GM19463 (cell line): ENCODE data around the gene AP3M1.
"Not testable (repeated sequence)": the region's sequence is repeated elsewhere in the genome, so short reads cannot be mapped to it uniquely, and the experiment has no call there.

Experiments
- ATAC-seq: cut with Tn5 transposase; IDR thresholded peaks from one replicate; pipeline ENCODE4 v1.9.1; 2021; ENCODE audit warnings: mild to moderate bottlenecking, moderate library complexity; ENCODE audit not compliant: unreplicated experiment

The AP3M1 gene

DNA sequence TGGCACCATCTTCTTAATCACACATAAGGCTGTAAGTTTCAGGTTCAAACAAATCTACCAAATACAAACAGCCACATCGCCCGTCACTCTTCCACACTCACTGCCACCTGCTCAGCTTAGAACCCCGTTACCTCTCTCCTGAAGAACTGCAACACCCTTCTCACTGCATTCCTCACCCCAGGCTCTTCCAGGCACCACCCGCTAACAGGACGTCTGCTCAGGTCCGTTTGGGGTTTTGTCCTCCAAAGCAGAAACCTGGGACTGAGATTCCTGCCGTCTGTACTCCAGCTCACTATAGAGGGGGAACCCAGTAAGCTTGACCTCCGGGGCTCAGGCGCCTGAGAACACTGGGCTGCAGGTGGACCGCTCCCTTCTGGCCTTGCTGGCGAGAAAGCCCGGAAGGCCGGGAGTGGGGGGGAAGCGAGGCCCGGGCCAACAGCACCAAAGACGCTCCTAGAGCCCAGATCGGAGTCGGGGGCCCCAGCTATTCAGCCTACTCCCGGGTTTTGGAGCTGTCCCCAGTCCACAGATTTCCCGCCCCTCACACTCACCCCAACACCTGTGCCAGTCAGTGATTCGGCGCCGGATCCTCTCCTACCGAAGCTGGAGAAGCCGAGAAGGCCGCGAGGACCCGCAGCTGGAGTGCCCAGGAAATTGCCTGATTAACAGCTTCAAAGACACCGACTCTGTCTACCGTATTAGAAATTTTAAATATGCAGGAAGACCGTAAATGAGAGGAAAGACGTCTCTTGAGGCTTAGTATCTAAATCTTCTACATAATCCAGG is at the start of gene AP3M1:
AP3M1 (minus strand) TSS at position 625 of the 786 bp plus-strand sequence. CDS start 12,449 bp downstream, outside the sequence.
- ATAC-seq: peak; percentile 29

- no peak for ATAC-seq
These were observed 48.7 kb upstream of the AP3M1 start for GRCh38 chr10:74199315-74199714.

DNA sequence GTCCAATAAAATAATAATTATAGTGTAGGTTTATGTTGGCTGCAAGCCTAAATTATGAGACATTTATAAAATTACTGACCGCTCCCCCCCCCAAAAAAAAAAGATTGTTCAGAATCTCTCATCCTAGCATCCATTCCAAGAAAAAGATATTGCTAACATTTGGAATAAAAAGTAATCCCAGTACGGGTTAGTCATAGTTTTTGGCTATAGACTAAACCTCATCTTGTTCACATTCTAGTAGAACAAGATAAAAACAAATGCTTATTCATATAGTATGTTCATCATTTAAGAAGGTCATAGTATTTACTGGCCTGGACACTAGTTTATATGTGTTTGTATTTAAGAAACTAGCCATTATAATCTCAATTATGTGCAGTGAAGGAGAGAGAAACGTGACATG is 44.4 kb upstream of the AP3M1 start:
- ATAC-seq: no peak

DNA sequence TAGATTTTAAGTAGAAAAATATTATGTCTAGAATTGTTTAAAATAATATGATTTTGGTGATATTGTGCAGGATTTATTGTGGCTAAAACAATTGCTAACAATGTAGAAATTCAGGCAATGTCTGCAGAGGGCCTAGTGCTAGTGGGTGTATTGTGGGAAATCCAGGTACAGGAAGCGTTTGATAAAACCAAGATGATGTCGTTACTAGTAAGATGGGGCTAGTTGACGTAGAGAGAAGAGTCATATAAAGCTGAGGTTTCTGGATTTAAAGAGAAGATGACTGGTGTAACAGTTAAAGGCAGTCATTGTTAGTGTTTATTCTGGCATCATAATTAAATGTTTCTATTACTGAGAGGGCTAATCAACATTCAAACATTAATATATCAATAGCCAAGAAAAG is 43.9 kb upstream of the AP3M1 start:
- no peak for ATAC-seq

- no peak for ATAC-seq
These were observed 39.9 kb upstream of the AP3M1 start for GRCh38 chr10:74190494-74190893.

- ATAC-seq: peak; percentile 76
These were observed 39.4 kb upstream of the AP3M1 start for GRCh38 chr10:74189999-74190421.

GRCh38 chr10:74188617-74189016 is 38.0 kb upstream of the AP3M1 start:
- ATAC-seq: not testable (repeated sequence)

- ATAC-seq: no peak
These were observed 36.6 kb upstream of the AP3M1 start for GRCh38 chr10:74187237-74187636.

DNA sequence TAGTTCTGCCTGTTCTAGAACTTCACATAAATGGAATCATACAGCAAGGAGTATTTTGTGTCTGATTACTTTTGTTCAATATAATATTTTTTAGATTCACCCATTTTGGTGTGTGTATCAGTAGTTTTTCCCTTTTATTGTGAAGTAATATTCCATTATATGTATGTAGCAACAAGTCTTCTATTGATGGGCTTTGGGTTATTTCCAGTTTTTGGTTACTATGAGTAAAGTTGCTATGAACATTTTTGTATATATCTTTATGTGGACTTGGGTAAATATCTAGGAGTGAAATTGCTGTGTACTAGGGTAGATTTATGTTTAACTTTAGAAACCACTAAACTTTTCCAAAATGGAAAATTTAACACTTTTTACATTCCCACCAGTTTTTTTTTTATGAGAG is 36.0 kb upstream of the AP3M1 start:
- no peak for ATAC-seq

DNA sequence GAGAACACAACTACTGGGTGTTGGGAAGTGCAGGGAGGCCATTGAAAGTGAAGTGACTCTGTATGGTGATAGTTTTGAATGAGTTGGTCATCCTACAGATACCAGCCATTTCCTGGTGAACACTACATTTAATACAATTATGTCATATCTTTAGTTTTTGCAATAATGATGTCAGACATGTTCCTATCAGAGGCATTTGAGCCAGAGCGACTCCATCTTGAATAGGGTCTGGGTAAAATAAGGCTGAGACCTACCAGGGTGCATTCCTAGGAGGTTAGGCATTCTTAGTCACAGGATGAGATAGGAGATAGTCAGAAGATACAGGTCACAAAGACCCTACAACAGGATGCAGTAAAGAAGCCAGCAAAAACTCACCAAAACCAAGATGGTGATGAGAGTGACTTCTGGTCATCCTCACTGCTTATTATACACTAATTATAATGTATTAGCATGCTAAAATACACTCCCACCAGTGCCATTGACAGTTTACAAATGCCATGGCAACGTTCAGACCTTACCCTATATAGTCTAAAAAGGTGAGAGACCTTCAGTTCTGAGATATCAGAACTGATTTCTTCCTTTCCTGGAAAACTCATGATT is 28.6 kb upstream of the AP3M1 start:
- ATAC-seq: no peak

GRCh38 chr10:74178042-74178791 is 27.6 kb upstream of the AP3M1 start:
- no peak for ATAC-seq

DNA sequence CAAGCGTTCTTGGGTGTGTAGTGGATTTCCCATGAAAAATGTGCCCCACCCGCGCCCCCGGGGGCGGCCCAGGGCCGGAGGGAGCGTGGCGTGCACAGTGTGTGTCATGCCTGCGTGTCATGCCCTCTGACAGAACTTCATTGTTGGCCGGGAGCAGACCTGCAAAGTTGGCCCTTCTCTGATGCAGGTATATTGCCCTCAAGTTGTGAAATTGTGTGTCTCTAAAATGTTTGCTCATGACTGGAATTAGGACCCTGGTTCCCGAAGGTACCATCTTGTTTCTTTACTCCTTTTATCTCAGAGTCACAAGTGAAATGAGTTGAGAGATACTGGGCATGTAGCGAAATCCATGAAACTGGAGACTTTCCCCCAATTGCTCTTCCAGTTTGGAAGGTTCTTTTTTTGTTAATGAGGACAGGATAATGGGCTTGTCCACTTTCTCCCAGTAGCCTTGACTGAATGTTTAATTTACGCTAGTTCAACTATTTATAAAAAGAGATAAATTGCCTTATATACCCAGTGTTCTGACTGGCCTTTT is 26.6 kb upstream of the AP3M1 start:
- no peak for ATAC-seq

DNA sequence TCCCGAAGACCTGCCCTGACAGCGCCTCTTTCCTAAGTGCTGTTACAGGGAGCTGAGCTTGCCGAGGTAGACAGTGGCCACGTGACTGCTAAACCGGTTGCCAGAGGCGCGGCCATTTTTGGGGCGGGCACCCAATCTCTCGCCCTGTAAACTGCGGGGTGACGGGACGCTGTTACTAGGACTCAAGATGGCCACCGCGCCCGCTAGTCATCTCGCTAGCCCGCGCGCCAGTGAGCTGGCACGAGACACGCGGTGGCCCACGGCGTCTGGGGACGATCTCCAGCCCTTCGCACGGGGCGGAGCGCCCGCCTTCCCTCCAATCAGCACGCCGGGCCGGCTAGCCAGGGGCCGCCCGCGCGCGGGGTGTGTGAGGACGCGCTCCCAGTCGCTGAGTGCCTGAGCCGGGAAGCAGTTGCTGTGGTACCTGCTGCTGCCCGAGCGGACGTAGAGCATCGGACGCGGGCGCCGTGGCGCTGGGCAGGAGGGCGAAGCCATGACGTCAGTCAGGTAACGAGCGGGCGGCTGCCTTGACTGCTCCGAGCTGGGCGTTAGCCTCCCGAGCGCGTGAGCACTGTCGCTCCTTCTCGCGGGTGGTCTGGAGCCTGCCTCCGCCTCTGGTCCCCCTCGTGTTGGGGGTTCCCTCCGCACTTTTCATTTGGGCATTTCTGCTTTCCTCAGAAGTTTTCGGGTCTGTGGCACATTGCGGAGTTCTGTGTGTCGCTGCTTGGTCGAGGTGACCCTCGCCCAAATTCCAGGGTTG is 25.9 kb upstream of the AP3M1 start:
- ATAC-seq: peak; percentile 91

DNA sequence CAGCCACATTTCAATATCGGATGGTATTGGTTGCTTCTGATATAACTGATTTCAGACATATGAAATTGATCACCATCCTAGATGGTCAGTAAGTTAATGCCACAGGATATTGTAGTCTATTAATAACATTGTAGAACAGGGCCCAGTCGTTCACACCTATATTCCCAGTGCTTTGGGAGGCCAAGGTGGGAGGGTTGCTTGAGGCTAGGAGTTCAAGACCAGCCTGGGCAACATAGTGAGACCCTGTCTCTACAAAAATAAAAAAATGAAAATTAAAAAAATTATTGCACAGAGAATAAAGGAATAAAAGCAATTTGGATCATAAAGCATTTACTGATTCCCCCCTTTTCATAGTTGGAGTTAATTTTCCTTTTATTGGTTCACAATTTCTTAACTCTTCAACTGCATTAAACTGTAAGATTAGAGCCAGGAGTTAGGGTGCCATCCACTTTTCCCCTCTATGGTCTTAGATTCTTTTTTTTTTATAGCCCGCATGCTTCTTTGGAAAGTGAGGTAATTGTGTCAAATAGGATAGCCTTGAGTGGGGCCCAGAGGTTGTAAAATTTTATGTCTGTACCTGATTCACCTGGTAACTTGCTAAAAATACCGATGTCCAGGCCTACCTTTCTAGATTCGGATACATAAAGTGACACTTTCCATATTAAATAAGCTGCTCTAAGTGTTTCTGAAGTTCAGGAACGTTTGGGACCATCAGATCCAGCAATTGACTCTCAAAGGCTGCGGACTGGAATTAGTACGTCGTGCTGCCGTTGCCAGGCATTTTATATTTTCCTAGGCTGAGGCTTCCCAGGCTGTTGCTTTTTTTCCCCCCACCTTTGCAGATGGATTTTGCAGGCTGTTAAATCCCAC is 25.1 kb upstream of the AP3M1 start:
- no peak for ATAC-seq

- ATAC-seq: no peak
These were observed 23.9 kb upstream of the AP3M1 start for GRCh38 chr10:74174521-74174920.

DNA sequence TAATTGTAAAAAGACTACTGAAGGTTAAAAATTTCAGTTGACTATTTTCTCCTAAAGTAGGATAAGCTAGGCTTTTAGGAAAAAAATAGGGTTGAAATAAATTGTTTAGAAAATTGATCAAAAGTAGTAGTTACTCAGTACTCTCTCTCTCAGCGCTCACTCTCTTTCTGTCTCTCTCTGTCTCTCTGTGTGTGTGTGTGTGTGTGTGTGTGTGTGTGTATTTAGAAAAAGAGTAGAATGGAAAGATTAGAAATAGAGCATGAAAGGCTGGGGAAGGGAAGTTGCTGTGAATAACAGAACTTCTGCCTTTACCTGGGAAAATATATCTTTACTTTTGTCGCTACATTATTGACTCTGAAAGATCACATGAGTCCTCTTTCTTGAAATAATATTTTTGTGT is 21.0 kb upstream of the AP3M1 start:
- ATAC-seq: no peak

DNA sequence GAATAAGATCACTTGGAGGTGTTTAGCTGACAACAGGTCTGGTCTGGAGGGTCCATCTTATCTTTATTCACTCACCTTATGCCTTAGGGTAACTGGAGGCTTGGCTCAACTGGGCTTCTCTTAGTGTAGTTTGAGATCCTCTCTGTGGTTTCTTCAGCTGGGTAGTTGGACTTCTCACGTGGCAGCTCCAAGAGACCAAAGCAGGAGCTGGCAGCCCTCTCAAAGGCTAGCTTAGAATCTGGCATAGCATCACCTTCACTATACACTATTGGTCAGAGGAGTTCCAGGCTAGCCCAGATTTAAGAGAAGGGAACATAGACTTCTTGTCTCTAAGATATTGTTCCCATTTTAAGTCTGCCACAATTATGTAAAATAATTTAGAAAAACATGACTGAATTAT is 16.8 kb upstream of the AP3M1 start:
- no peak for ATAC-seq

GRCh38 chr10:74165530-74165901 is 14.9 kb upstream of the AP3M1 start:
- ATAC-seq: no peak

DNA sequence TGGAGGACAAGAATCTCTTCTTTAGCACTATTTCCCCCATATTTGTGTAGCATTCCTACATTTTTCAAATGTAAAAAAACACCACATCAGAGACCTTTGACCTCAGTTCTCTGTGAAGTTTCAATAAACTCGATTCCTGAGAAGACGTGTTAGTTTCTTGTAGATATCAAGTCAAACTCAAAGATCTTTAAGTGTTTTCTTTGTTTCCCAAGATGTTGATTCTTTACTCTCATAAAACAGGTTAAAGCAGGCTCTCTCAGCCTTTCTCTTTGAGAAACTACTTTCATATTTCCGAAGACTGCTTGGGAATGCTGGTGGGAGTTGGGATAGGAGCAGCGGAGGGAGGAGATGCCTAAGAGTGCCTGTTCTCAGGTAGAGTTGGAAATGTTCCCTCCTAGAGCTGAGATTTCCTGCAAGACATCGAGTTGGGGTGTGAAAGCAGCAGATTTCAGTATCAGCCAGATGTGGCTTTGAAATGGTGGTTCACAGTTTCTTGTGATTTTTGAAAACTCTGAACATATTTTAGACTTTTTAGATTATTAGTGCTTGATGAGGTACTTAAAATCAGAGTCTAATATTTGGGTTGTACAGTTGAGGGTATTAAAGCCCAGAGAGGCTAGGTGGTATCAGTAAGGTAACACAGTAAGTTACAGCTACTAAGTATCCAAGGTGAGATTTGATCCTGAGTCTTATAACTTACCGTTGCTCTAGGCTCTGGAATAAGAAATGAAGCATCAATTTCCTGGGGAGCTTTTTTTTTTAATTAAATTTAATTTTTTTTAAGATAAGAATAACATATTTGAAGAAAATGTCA is 14.3 kb upstream of the AP3M1 start:
- no peak for ATAC-seq
